Activated naive CD4-positive, alpha-beta T cell treated with anti-CD3 and anti-CD28 coated beads, Interleukin-2, amount 10 ng/mL, durations not matched to agents 7 days and 5 days (primary cell): ENCODE measurements around the gene TFEB.

Experiments
- CTCF ChIA-PET: fragments of 350-600 bp; sonication (Branson Sonifier 250); formaldehyde crosslinking; loops from one replicate; lab custom pipeline; 2021; ENCODE audit warnings: antibody characterized with exemption; lab: Charles Lee
- DNase-seq: peaks from one replicate; pipeline ENCODE4 v3.0.0-alpha.2; 2020
- H3K27ac Mint-ChIP-seq: one replicate; pipeline ENCODE4 v1.8.0; 2021; ENCODE audit warnings: mild to moderate bottlenecking, moderate library complexity, mixed read lengths
- H3K27me3 Mint-ChIP-seq: one replicate; pipeline ENCODE4 v1.8.0; 2021; ENCODE audit warnings: mild to moderate bottlenecking, mixed read lengths
- H3K36me3 Mint-ChIP-seq: one replicate; pipeline ENCODE4 v1.8.0; 2021; ENCODE audit warnings: mixed read lengths
- H3K4me1 Mint-ChIP-seq: one replicate; pipeline ENCODE4 v1.8.0; 2021; ENCODE audit warnings: mixed read lengths
- H3K4me3 Mint-ChIP-seq: one replicate; pipeline ENCODE4 v1.8.0; 2021; ENCODE audit warnings: mild to moderate bottlenecking, moderate library complexity, mixed read lengths
- H3K9me3 Mint-ChIP-seq: one replicate; pipeline ENCODE4 v1.8.0; 2021; ENCODE audit warnings: mixed read lengths

Gene TFEB

DNA sequence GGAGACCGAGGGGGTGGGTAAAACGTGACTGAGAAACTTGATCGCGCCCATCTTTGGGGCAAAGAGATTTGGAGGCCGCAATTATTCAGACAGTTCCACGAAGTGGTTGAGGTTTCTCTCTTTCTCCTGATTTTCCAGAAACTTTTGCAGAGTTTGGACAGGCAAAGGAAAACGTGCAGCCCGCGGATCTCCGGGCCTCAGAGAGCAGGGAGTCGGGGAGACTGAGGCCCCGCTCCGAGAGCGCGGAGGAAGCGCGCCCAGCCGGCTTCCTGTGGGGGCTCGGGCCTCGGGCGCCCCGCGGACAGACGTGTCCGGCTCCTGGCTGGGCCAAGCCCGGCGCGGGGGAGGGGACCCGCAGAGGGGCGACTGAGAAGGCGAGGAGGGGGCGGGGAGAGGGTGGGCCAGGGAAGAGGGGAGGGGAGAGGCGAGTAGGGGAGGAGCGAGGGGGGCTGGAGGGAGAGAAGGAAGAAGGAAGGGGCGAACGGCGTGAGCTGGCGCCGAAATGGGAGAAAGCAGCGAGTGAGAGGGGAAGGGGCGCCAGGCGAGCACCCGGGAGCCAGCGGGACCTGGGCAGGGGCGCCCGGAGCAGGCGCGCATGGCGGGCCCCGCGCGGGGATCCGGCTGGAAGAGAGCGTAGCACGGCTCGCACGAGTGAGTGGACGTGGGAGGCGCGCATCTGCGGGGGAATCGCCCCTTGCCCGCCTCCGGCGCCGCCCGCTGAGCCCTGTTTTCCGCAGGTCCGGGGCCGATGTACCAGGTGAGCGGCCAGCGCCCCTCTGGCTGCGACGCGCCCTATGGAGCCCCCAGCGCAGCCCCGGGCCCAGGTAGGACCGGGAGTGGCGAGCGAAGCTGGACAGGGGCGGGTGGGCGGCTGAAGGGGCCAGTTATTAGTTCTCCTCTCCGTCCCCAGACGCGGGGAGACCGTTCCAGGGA, 97.1 kb downstream of the TFEB start, which contains the start of gene MDFI:
MDFI (plus strand) TSS at position 467 of the 933 bp plus-strand sequence; CDS start at position 749, 282 bp downstream.
- H3K27ac Mint-ChIP-seq = no peak within 1 kb of the TSS

DNA sequence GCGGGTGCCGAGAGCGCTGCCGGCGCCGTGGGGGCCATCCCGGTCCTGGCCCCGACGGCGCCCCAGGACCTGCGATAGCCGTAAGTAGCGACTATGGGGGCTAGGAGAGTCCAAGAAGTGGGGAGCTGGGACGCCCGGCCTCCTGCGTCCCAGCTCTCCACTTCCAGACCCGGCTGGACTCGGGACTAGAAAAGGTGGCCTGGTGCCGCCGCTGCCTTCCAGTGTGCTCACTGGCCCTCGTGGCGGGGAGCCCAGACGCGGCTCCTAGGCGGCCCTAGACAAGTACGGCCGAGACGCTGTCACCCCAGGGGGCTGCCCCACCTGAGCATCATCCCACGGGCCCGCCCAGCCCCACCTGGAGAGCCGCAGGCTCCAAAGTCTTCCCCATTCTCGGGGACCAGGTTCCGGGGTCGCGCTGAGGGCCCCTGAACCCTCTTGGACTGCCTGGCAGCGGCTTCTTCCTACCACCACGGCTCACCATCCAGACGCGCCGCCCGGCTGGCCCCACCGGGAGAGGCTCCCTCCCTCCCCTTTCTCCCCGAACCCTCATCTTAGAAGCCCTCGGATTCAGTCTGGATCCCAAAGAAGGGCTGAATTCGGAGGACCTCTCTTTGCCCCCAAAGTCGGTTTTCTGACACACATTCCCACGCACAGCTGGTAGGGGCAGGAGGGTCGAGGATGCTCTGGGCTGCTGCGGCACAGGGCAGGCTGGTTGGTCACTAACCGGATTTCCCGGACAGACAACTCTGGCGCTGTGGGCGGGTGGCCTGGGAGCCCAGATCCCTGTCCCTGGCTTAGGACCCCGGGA, 98.0 kb downstream of the TFEB start:
- H3K27ac Mint-ChIP-seq = no peak overlapping the region
- peaks cover 94% of the 10 kb centered on the region for H3K27me3 Mint-ChIP-seq
- H3K4me3 Mint-ChIP-seq = no peak overlapping the region
- CTCF ChIA-PET = no interaction called here
- peaks cover 6% of the 10 kb centered on the region for H3K4me1 Mint-ChIP-seq
- no peaks in the 10 kb centered on the region for H3K9me3 Mint-ChIP-seq
- H3K36me3 Mint-ChIP-seq = no peaks in the 10 kb centered on the region
- no peak for DNase-seq

More for the DNA sequence above, 97.1 kb downstream of the TFEB start, which contains the start of gene MDFI:
- H3K4me1 Mint-ChIP-seq = peaks cover 6% of the 10 kb centered on the region
- no peaks in the 10 kb centered on the region for H3K36me3 Mint-ChIP-seq
- H3K9me3 Mint-ChIP-seq = no peaks in the 10 kb centered on the region
- DNase-seq = no peak
- no peak within 1 kb of the TSS for H3K4me3 Mint-ChIP-seq
- peaks cover 97% of the 10 kb centered on the region for H3K27me3 Mint-ChIP-seq
- CTCF ChIA-PET = no interaction called here

DNA sequence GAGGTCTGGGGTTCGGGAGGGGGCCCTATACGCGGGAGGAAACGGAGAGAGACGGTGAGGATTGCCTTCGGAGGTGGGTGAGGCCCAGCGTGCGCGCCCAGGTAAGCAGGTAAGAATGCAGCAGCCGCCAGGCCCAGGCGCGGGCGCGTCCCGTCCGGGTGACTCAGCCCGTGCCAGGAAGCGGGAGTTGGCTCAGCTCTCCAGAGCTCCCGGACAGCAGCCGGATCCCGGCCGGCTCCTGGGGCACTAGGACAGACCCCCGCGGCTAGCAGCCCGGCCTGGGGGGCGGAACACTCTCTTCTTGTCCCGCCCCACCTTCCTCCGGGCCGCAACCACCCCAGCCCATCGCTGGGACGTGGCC, 98.6 kb downstream of the TFEB start:
- H3K27me3 Mint-ChIP-seq = peaks cover 88% of the 10 kb centered on the region
- CTCF ChIA-PET = no interaction called here

DNA sequence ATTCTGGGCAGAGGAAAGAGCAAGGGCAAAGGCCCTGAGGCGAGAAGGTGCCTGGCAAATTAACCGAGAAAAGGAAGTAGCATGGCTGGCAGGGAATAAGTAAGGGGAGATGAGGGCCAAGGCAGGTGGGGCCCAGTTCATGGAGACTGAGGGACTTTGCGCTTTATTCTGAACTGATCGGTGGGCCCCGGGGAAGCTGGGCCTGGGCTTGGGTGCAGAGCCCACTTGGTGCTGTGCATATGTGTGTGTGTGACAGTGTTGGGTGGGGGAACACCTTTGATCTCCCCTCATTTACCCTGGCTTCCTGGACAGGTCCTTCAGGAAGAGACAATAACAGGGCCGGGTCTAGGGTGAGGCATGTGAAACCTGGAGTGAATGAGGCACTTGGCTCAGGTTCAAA, 100.0 kb downstream of the TFEB start:
- Mint-ChIP-seq H3K27ac (no peak overlapping the region), H3K27me3 (peaks cover 74% of the 10 kb centered on the region), H3K9me3 (no peaks in the 10 kb centered on the region), H3K4me1 (peaks cover 6% of the 10 kb centered on the region), H3K36me3 (no peaks in the 10 kb centered on the region), H3K4me3 (no peak overlapping the region)
- DNase-seq = no peak
- CTCF ChIA-PET = no interaction called here

More for the DNA sequence above, 98.6 kb downstream of the TFEB start:
- Mint-ChIP-seq H3K4me1 (peaks cover 6% of the 10 kb centered on the region), H3K4me3 (no peak overlapping the region), H3K36me3 (no peaks in the 10 kb centered on the region), H3K27ac (no peak overlapping the region), H3K9me3 (no peaks in the 10 kb centered on the region)
- no peak for DNase-seq

DNA sequence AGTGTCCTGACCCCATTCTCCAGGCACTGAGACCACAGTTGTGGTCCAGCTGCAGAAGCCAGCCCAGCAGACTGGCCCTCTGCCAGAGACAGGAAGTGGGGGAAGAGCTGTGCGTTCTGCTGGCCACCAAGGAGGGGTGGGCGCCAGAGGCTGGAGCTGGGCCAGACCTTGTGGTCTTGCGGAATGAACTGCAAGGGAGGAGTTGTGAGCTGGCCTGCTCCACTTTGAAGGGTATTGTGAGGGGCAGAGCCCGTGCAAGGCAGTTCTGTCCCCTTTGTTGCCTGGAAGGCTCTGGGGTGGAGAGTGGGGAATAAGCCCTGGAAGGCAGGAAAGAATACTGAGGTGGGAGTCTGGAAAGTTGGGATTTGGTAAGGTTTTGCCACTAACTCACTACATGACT, 100.8 kb downstream of the TFEB start:
- DNase-seq = no peak
- no peak overlapping the region for H3K27ac Mint-ChIP-seq
- CTCF ChIA-PET = no interaction called here
- peaks cover 67% of the 10 kb centered on the region for H3K27me3 Mint-ChIP-seq
- H3K36me3 Mint-ChIP-seq = no peaks in the 10 kb centered on the region
- H3K4me3 Mint-ChIP-seq = no peak overlapping the region
- no peaks in the 10 kb centered on the region for H3K9me3 Mint-ChIP-seq
- H3K4me1 Mint-ChIP-seq = peaks cover 6% of the 10 kb centered on the region
